HG03378 (cell line): Measurements from ENCODE around the gene HOXB9.

Experiments used
- ATAC-seq: cut with Tn5 transposase; IDR thresholded peaks from one replicate; pipeline ENCODE4 v1.9.1; 2021; ENCODE audit warnings: mild to moderate bottlenecking, moderate library complexity; ENCODE audit not compliant: unreplicated experiment

HOXB9 gene

GRCh38 chr17:48639982-48640857, 14.1 kb upstream of the HOXB9 start:
- no peak for ATAC-seq

GRCh38 chr17:48639136-48639535, 13.0 kb upstream of the HOXB9 start:
- no peak for ATAC-seq

- ATAC-seq, result no peak
Measured at GRCh38 chr17:48637323-48638260, 11.4 kb upstream of the HOXB9 start.

- ATAC-seq, result no peak
Measured at GRCh38 chr17:48636177-48637018, 10.2 kb upstream of the HOXB9 start.

GRCh38 chr17:48634493-48635208, 8.5 kb upstream of the HOXB9 start:
- ATAC-seq, result no peak

- no peak for ATAC-seq
Measured at GRCh38 chr17:48633266-48633677, 7.1 kb upstream of the HOXB9 start.

GRCh38 chr17:48632579-48633265, 6.6 kb upstream of the HOXB9 start:
- ATAC-seq, result no peak

- no peak for ATAC-seq
Measured at GRCh38 chr17:48631693-48632578, 5.8 kb upstream of the HOXB9 start.

GRCh38 chr17:48630925-48631692, 5.0 kb upstream of the HOXB9 start:
- ATAC-seq, result no peak

- no peak for ATAC-seq
Measured at GRCh38 chr17:48630009-48630924, 4.1 kb upstream of the HOXB9 start.

- no peak for ATAC-seq
Measured at GRCh38 chr17:48629411-48629759, 3.2 kb upstream of the HOXB9 start.

- ATAC-seq, result no peak
Measured at GRCh38 chr17:48628649-48629410, 2.7 kb upstream of the HOXB9 start.

GRCh38 chr17:48627623-48628521, 1.7 kb upstream of the HOXB9 start:
- no peak for ATAC-seq

- ATAC-seq, result no peak
Measured at GRCh38 chr17:48627118-48627597, 1.0 kb upstream of the HOXB9 start.
